Natural killer cell treated with Interleukin-12 subunit alpha and Interleukin-12 subunit beta and Interleukin-15 and Interleukin-18, amount 100 ng/mL, for 72 hours (primary cell): ENCODE data around the gene CCDC90B. TPM values are rescaled to one million over a fixed set of nuclear protein-coding genes. Genes with fewer than 3 reads are reported as not detected.

ENCODE experiments used
- ATAC-seq, 2 donors: fragments of 150-1000 bp; cut with Tn5 transposase in 1 of 2; sonication (Bioruptor Pico), chemical (Tn5 transposase) in 1 of 2; 2 replicates each; pipeline ENCODE4 v1.10.0; 2021
- DNase-seq: peaks from one replicate; pipeline ENCODE4 v3.0.0; 2022; ENCODE audit warnings: low spot score
- H3K27ac Mint-ChIP-seq, 2 donors: 1 replicate in 1 of 2; 2 replicates in 1 of 2; pipeline ENCODE4 v1.8.0; 2022; ENCODE audit warnings: mixed read lengths in 2 of 2, mild to moderate bottlenecking in 1 of 2, moderate library complexity in 1 of 2
- H3K27me3 Mint-ChIP-seq, 2 donors: 1 replicate in 1 of 2; 2 replicates in 1 of 2; pipeline ENCODE4 v1.8.0; 2022; ENCODE audit warnings: mixed read lengths in 2 of 2
- H3K36me3 Mint-ChIP-seq: one replicate; pipeline ENCODE4 v1.8.0; 2022; ENCODE audit warnings: mixed read lengths
- H3K4me1 Mint-ChIP-seq, 2 donors: 1 replicate in 1 of 2; 2 replicates in 1 of 2; pipeline ENCODE4 v1.8.0; 2022; ENCODE audit warnings: low read depth in 2 of 2, mixed read lengths in 2 of 2, mild to moderate bottlenecking in 1 of 2
- H3K4me3 Mint-ChIP-seq: one replicate; pipeline ENCODE4 v1.8.0; 2022; ENCODE audit warnings: mixed read lengths
- H3K9me3 Mint-ChIP-seq: 2 replicates; pipeline ENCODE4 v1.8.0; 2022; ENCODE audit warnings: mixed read lengths
- total RNA-seq, 2 donors: library from RNA; stranded (reverse); gene quantifications; one replicate each; pipeline ENCODE4 v1.2.3, GENCODE V29; 2022

Gene CCDC90B
- total RNA-seq, 2 donors from 2014 or later = 25.3 to 32.6 TPM

GRCh38 chr11:83241291-83241946 lies 44.7 kb downstream of the CCDC90B start:
- H3K36me3 Mint-ChIP-seq = no peaks in the 10 kb centered on the region
- no peaks in the 10 kb centered on the region for H3K4me1 Mint-ChIP-seq
- no peaks in the 10 kb centered on the region for H3K9me3 Mint-ChIP-seq
- no peak overlapping the region for H3K27ac Mint-ChIP-seq
- DNase-seq (no peak), ATAC-seq (no peak)
- H3K4me3 Mint-ChIP-seq = no peak overlapping the region
- no peaks in the 10 kb centered on the region for H3K27me3 Mint-ChIP-seq

- no peak for DNase-seq
- H3K36me3 Mint-ChIP-seq = no peaks in the 10 kb centered on the region
- H3K9me3 Mint-ChIP-seq = no peaks in the 10 kb centered on the region
- no peak for ATAC-seq
- no peaks in the 10 kb centered on the region for H3K4me1 Mint-ChIP-seq
- H3K27ac Mint-ChIP-seq = no peak overlapping the region
- peaks cover 0 to 6% of the 10 kb centered on the region in 2 donors for H3K27me3 Mint-ChIP-seq
- H3K4me3 Mint-ChIP-seq = no peak overlapping the region
These were observed 48.1 kb downstream of the CCDC90B start for GRCh38 chr11:83238111-83238510.

- Mint-ChIP-seq H3K4me3 (no peak overlapping the region), H3K4me1 (no peaks in the 10 kb centered on the region), H3K27me3 (peaks cover 0 to 6% of the 10 kb centered on the region in 2 donors), H3K27ac (no peak overlapping the region), H3K9me3 (no peaks in the 10 kb centered on the region), H3K36me3 (no peaks in the 10 kb centered on the region)
- ATAC-seq (no peak), DNase-seq (no peak)
These were observed 50.3 kb downstream of the CCDC90B start for GRCh38 chr11:83235825-83236224.

- H3K36me3 Mint-ChIP-seq = no peaks in the 10 kb centered on the region
- H3K9me3 Mint-ChIP-seq = no peaks in the 10 kb centered on the region
- H3K27me3 Mint-ChIP-seq = no peaks in the 10 kb centered on the region
- H3K4me1 Mint-ChIP-seq = no peaks in the 10 kb centered on the region
- no peak overlapping the region for H3K27ac Mint-ChIP-seq
- ATAC-seq (no peak), DNase-seq (no peak)
- H3K4me3 Mint-ChIP-seq = no peak overlapping the region
These were observed 62.7 kb downstream of the CCDC90B start for GRCh38 chr11:83223457-83223856.

- Mint-ChIP-seq H3K27ac (no peak overlapping the region), H3K27me3 (no peaks in the 10 kb centered on the region), H3K9me3 (no peaks in the 10 kb centered on the region), H3K4me1 (no peaks in the 10 kb centered on the region), H3K36me3 (no peaks in the 10 kb centered on the region), H3K4me3 (no peak overlapping the region)
- no peak for DNase-seq
- no peak for ATAC-seq
These were observed 63.7 kb downstream of the CCDC90B start for GRCh38 chr11:83222499-83222898.

GRCh38 chr11:83221694-83222093 lies 64.5 kb downstream of the CCDC90B start:
- Mint-ChIP-seq H3K36me3 (no peaks in the 10 kb centered on the region), H3K4me1 (no peaks in the 10 kb centered on the region), H3K9me3 (no peaks in the 10 kb centered on the region), H3K27me3 (no peaks in the 10 kb centered on the region), H3K27ac (no peak overlapping the region), H3K4me3 (no peak overlapping the region)
- DNase-seq (no peak), ATAC-seq (no peak)

- DNase-seq (no peak), ATAC-seq (no peak)
- no peaks in the 10 kb centered on the region for H3K36me3 Mint-ChIP-seq
- H3K4me1 Mint-ChIP-seq = no peaks in the 10 kb centered on the region
- no peak overlapping the region for H3K4me3 Mint-ChIP-seq
- no peak overlapping the region for H3K27ac Mint-ChIP-seq
- no peaks in the 10 kb centered on the region for H3K9me3 Mint-ChIP-seq
- H3K27me3 Mint-ChIP-seq = no peaks in the 10 kb centered on the region
These were observed 65.9 kb downstream of the CCDC90B start for GRCh38 chr11:83220260-83220659.

- Mint-ChIP-seq H3K4me3 (no peak overlapping the region), H3K27ac (no peak overlapping the region), H3K9me3 (no peaks in the 10 kb centered on the region), H3K36me3 (no peaks in the 10 kb centered on the region), H3K27me3 (no peaks in the 10 kb centered on the region), H3K4me1 (no peaks in the 10 kb centered on the region)
- ATAC-seq (no peak), DNase-seq (no peak)
These were observed 67.1 kb downstream of the CCDC90B start for GRCh38 chr11:83219095-83219494.

Other genes starting within 250 kb of the CCDC90B start
- gene RAB30, start 214.5 kb downstream of the CCDC90B start, total RNA-seq = 10 to 100 TPM in 1 of 2 donors, 1 to 10 TPM in 1; 5.7 to 10.5 TPM
- 10 to 100 TPM; 63.4 to 74.3 TPM for gene PCF11, start 129.2 kb downstream of the CCDC90B start, total RNA-seq
- gene ANKRD42, start 92.7 kb downstream of the CCDC90B start, total RNA-seq = 10 to 100 TPM in 1 of 2 donors, 1 to 10 TPM in 1; 4.3 to 10.5 TPM